GM12878 (cell line): ENCODE data around the gene AADAT. TPM values are rescaled to one million over a fixed set of nuclear protein-coding genes. Genes with fewer than 3 reads are reported as not detected.

Experiments used
- ATAC-seq: fragments of 200-7000 bp; cut with Tn5 transposase; 3 replicates; pipeline ENCODE4 v1.9.1; 2020; ENCODE audit warnings: mild to moderate bottlenecking, moderate library complexity
- BruUV-seq: library from RNA; stranded (reverse); fragments of 400-500 nt; replicated peaks from 2 replicates; lab custom pipeline; 2021; lab: Mats Ljungman, UMichigan
- CTCF ChIA-PET: fragments of 300-600 bp; sonication (Branson Sonifier 250); formaldehyde crosslinking; extraction: SDS; loops from one replicate; lab custom pipeline; 2021; ENCODE audit warnings: inconsistent platforms; lab: Yijun Ruan, JAX
- POLR2A ChIA-PET: fragments of 350-600 bp; formaldehyde crosslinking; extraction: SDS; loops from one replicate; lab custom pipeline; 2021; ENCODE audit warnings: inconsistent platforms; lab: Charles Lee
- RAD21 ChIA-PET: fragments of 300-600 bp; sonication (Branson Sonifier 250); formaldehyde crosslinking; loops from one replicate; lab custom pipeline; 2023; ENCODE audit warnings: antibody characterized with exemption; ENCODE audit not compliant: unreplicated experiment; lab: Charles Lee
- SMC1A ChIA-PET: fragments of 300-600 bp; sonication (Branson Sonifier 250); formaldehyde crosslinking; loops from one replicate; lab custom pipeline; 2023; ENCODE audit not compliant: unreplicated experiment, uncharacterized antibody; lab: Charles Lee
- DNase-seq: peaks from one replicate; pipeline ENCODE4 v3.0.0-alpha.2; 2011; ENCODE audit warnings: low read depth, low spot score
- FAIRE-seq: peaks from 3 replicates; lab custom pipeline; 2011; peaks lifted over from hg19 to GRCh38; lab: Jason Lieb, UNC
- H2AFZ ChIP-seq: 2 replicates; pipeline ENCODE4 v1.6.0; 2011; ENCODE audit warnings: low read depth, low read length, control low read depth; ENCODE audit not compliant: control insufficient read depth
- H3K27ac ChIP-seq: 2 replicates; pipeline ENCODE4 v1.5.1; 2011; ENCODE audit warnings: control low read depth; ENCODE audit not compliant: control insufficient read depth, insufficient read depth
- H3K27me3 ChIP-seq, 2 experiments: replicated peaks in 1 of 2; 2 replicates each; pipeline versions ENCODE4 v1.6.0 to v1.6.1; 2011; ENCODE audit warnings: low read length in 1 of 2; ENCODE audit not compliant: control insufficient read depth in 2 of 2, insufficient read depth in 2 of 2
- H3K36me3 ChIP-seq, 2 experiments: 2 replicates each; pipeline ENCODE4 v1.5.1; 2011; ENCODE audit warnings: low read length in 1 of 2; ENCODE audit not compliant: control insufficient read depth in 2 of 2, insufficient read depth in 2 of 2
- H3K4me1 ChIP-seq: 2 replicates; pipeline ENCODE4 v1.6.1; 2011; ENCODE audit warnings: mild to moderate bottlenecking, low read length, moderate library complexity, mixed read lengths; ENCODE audit not compliant: control insufficient read depth, insufficient read depth
- H3K4me2 ChIP-seq: 2 replicates; pipeline ENCODE4 v1.6.0; 2011; ENCODE audit warnings: control low read depth; ENCODE audit not compliant: control insufficient read depth, insufficient read depth
- H3K4me3 ChIP-seq: fragments of 200-600 bp; sonication (generic); 2 replicates; pipeline ENCODE4 v1.5.1; 2016
- H3K79me2 ChIP-seq: 2 replicates; pipeline ENCODE4 v1.6.0; 2011; ENCODE audit warnings: low read length; ENCODE audit not compliant: control insufficient read depth, insufficient read depth
- H3K9ac ChIP-seq: 2 replicates; pipeline ENCODE4 v1.8.0; 2011; ENCODE audit warnings: low read length, control low read depth, mixed read lengths; ENCODE audit not compliant: control insufficient read depth, insufficient read depth
- H3K9me3 ChIP-seq: replicated peaks from 3 replicates; pipeline ENCODE4 v1.5.1; 2011; ENCODE audit warnings: mild to moderate bottlenecking, low read length; ENCODE audit not compliant: control insufficient read depth, insufficient read depth
- H4K20me1 ChIP-seq: 2 replicates; pipeline ENCODE4 v1.6.0; 2011; ENCODE audit not compliant: control insufficient read depth, insufficient read depth
- ATF7 ChIP-seq: fragments of 450-650 bp; IDR thresholded peaks from 2 replicates; pipeline ENCODE4 v1.6.1; 2016; ENCODE audit warnings: low read depth, mild to moderate bottlenecking
- BHLHE40 ChIP-seq, 2 experiments: fragments of 450-650 bp in 1 of 2; IDR thresholded peaks; 2 replicates each; pipeline ENCODE4 v1.6.1; 2011 to 2017; ENCODE audit warnings: low read depth in 2 of 2, borderline replicate concordance in 1 of 2, improper control_type of control experiment in 1 of 2, low read length in 1 of 2, mild to moderate bottlenecking in 1 of 2
- CHD1 ChIP-seq: IDR thresholded peaks from 2 replicates; pipeline ENCODE4 v1.6.1; 2012; ENCODE audit warnings: low read depth, low read length, improper control_type of control experiment
- HDAC6 ChIP-seq: fragments of 200-600 bp; sonication (generic); IDR thresholded peaks from one replicate; pipeline ENCODE4 v1.8.0; 2017; ENCODE audit warnings: antibody characterized with exemption; ENCODE audit not compliant: unreplicated experiment
- KDM1A ChIP-seq: fragments of 200-600 bp; sonication (generic); IDR thresholded peaks from 2 replicates; pipeline ENCODE4 v1.6.1; 2016; ENCODE audit warnings: borderline replicate concordance
- NFXL1 ChIP-seq: fragments of 450-650 bp; IDR thresholded peaks from 2 replicates; pipeline ENCODE4 v1.6.1; 2017; ENCODE audit warnings: antibody characterized with exemption, mild to moderate bottlenecking, borderline replicate concordance
- POU2F2 ChIP-seq: IDR thresholded peaks from 3 replicates; pipeline ENCODE4 v1.6.1; 2011; ENCODE audit warnings: low read depth, mild to moderate bottlenecking, low read length, borderline replicate concordance
- SMAD5 ChIP-seq: IDR thresholded peaks from 2 replicates; pipeline ENCODE4 v1.6.1; 2016; ENCODE audit warnings: antibody characterized with exemption, low read depth
- STAT1 ChIP-seq: fragments of 450-650 bp; conservative IDR thresholded peaks from 2 replicates; pipeline ENCODE4 v1.6.1; 2014; ENCODE audit warnings: antibody characterized with exemption, mild to moderate bottlenecking
- WRNIP1 ChIP-seq: IDR thresholded peaks from 2 replicates; pipeline ENCODE4 v1.6.1; 2011; ENCODE audit warnings: low read depth, low read length, improper control_type of control experiment, borderline replicate concordance
- ZNF622 ChIP-seq: fragments of 450-650 bp; IDR thresholded peaks from 2 replicates; pipeline ENCODE4 v1.6.1; 2017; ENCODE audit warnings: mild to moderate bottlenecking, inconsistent platforms
- WGBS: methylation state at CpG from one replicate; pipeline ENCODE4 v1.1.6; 2016; ENCODE audit warnings: low lambda C conversion rate; ENCODE audit not compliant: insufficient replicate concordance, insufficient coverage; ENCODE audit errors: missing lambda C conversion rate; 5-methylcytosine and 5-hydroxymethylcytosine counted together
- in situ Hi-C: fragments of 300-500 bp; cut with MboI; formaldehyde crosslinking; loops from 9 replicates; pipeline ENCODE4 v1.14.3; 2018; ENCODE audit warnings: mixed read lengths
- intact Hi-C: fragments of 100-400 bp; cut with micrococcal nuclease; formaldehyde crosslinking; loops from one replicate; pipeline ENCODE4 v1.14.2; 2022; ENCODE audit not compliant: unreplicated experiment
- polyA plus RNA-seq, 11 experiments: library from polyadenylated mRNA; depleted of rRNA in 4 of 11; unstranded in 6 of 11; stranded (reverse) in 5 of 11; fragments of >200 nt; fragmentation: Nextera tagmentation in 4 of 11; fragmentation: Illumina TruSeq in 1 of 11; extraction: Ambion mirVana in 4 of 11; extraction: Trizol in 1 of 11; gene quantifications; 1 replicate in 1 of 11; 2 replicates in 10 of 11; pipeline versions ENCODE4 v1.2.1 to v1.2.3, GENCODE V29; 2011 to 2016; ENCODE audit warnings: inconsistent platforms in 2 of 11, missing spikeins in 2 of 11, low read depth in 1 of 11
- total RNA-seq, 4 experiments: library from RNA; depleted of rRNA in 3 of 4; stranded (reverse); fragments of >200 nt in 3 of 4; fragmentation: Illumina TruSeq in 1 of 4; extraction: Trizol in 1 of 4; gene quantifications; 2 replicates each; pipeline versions ENCODE4 v1.2.1 to v1.2.3, GENCODE V29; 2013 to 2021
- TF ChIP-seq, protein P1 (sequence below): fragments of 450-650 bp; IDR thresholded peaks from 2 replicates; pipeline ENCODE4 v1.6.1; 2018; ENCODE audit warnings: mild to moderate bottlenecking, low read depth, moderate library complexity; ENCODE audit not compliant: partially characterized antibody
- TF ChIP-seq, protein P2 (sequence below): IDR thresholded peaks from 2 replicates; pipeline ENCODE4 v1.6.1; 2011; ENCODE audit warnings: low read depth, mild to moderate bottlenecking, low read length, moderate library complexity, borderline replicate concordance; ENCODE audit errors: extremely low read depth

AADAT gene
- total and polyA plus RNA-seq, 10 of the 15 experiments (the other 5 are each of a cell fraction or from before 2014, with no cell fraction given): not detected

DNA sequence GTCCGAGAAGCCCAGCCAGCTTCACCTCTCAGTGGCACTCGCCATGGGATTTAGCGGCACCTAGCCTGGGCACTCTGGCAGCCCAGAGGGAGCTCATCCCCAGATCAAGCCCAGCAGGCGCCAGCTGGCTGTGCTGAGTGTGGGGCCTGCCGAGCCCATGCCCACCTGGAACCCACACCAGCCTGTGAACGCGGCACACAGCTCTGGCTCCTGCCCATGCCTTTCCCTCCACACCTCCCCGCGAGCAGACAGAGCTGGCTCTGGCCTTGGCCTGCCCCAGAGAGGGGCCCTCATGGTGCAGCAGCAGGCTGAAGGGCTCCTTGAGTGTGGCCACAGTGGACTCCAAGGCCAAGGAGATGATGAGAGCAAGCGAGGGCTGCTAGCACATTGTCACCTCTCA lies 38.0 kb upstream of the AADAT start:
- ATAC-seq (no peak), FAIRE-seq (no peak), DNase-seq (no peak)
- H4K20me1 ChIP-seq: no peaks in the 10 kb centered on the region
- POLR2A ChIA-PET: no interaction called here
- H3K36me3 ChIP-seq: no peaks in the 10 kb centered on the region
- CTCF ChIA-PET: no interaction called here
- intact Hi-C loops: no loop called here
- SMC1A ChIA-PET: interaction anchor here (1.0 kb wide), 1 partner anchor 444 kb away, joined by 3 read pairs; no protein-coding TSS in a partner anchor
- in situ Hi-C loops: loop anchor here (25.0 kb wide), 1 partner anchor 735 kb away; no protein-coding TSS in a partner anchor
- H3K4me2 ChIP-seq: no peak overlapping the region
- no peaks in the 10 kb centered on the region for H3K4me1 ChIP-seq
- no peak overlapping the region for H3K27ac ChIP-seq
- no peak overlapping the region for H2AFZ ChIP-seq
- no peaks in the 10 kb centered on the region for H3K79me2 ChIP-seq
- H3K27me3 ChIP-seq: no peaks in the 10 kb centered on the region
- RAD21 ChIA-PET: no interaction called here
- H3K9ac ChIP-seq: no peak overlapping the region
- H3K9me3 ChIP-seq: no peaks in the 10 kb centered on the region; the same call in 2 of the 3 replicates
- 46% methylated on average over 10 of the region's 10 CpGs for WGBS
- TF ChIP-seq ATF7: no peak
- TF ChIP-seq POU2F2: no peak
- no peak for TF ChIP-seq STAT1
- no peak for TF ChIP-seq ZNF622
- TF ChIP-seq, protein P1, sequence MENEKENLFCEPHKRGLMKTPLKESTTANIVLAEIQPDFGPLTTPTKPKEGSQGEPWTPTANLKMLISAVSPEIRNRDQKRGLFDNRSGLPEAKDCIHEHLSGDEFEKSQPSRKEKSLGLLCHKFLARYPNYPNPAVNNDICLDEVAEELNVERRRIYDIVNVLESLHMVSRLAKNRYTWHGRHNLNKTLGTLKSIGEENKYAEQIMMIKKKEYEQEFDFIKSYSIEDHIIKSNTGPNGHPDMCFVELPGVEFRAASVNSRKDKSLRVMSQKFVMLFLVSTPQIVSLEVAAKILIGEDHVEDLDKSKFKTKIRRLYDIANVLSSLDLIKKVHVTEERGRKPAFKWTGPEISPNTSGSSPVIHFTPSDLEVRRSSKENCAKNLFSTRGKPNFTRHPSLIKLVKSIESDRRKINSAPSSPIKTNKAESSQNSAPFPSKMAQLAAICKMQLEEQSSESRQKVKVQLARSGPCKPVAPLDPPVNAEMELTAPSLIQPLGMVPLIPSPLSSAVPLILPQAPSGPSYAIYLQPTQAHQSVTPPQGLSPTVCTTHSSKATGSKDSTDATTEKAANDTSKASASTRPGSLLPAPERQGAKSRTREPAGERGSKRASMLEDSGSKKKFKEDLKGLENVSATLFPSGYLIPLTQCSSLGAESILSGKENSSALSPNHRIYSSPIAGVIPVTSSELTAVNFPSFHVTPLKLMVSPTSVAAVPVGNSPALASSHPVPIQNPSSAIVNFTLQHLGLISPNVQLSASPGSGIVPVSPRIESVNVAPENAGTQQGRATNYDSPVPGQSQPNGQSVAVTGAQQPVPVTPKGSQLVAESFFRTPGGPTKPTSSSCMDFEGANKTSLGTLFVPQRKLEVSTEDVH: no peak
- no peak for TF ChIP-seq HDAC6
- TF ChIP-seq WRNIP1: no peak
- no peak for TF ChIP-seq SMAD5
- TF ChIP-seq CHD1: no peak
- TF ChIP-seq KDM1A: no peak
- TF ChIP-seq, protein P2, sequence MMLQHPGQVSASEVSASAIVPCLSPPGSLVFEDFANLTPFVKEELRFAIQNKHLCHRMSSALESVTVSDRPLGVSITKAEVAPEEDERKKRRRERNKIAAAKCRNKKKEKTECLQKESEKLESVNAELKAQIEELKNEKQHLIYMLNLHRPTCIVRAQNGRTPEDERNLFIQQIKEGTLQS: no peak
- TF ChIP-seq BHLHE40 (IDR thresholded peaks at IDR 0.05; ENCODE audit: borderline replicate concordance in 1 of 2, low read depth in 2 of 2, low read length in 1 of 2): no peak
- no peak for TF ChIP-seq NFXL1
- no TSS peak for BruUV-seq
- H3K4me3 ChIP-seq: no peak overlapping the region
